ENCODE data around the gene SHISA7.

Gene SHISA7

GRCh38 chr19:55444646-55445045, 1.5 kb upstream of the SHISA7 start:
- no peak for DNase-seq

GRCh38 chr19:55443824-55444480, 852 bp upstream of the SHISA7 start:
- no peak for DNase-seq

GRCh38 chr19:55442372-55442961, 633 bp downstream of the SHISA7 start:
- no peak for DNase-seq

DNA sequence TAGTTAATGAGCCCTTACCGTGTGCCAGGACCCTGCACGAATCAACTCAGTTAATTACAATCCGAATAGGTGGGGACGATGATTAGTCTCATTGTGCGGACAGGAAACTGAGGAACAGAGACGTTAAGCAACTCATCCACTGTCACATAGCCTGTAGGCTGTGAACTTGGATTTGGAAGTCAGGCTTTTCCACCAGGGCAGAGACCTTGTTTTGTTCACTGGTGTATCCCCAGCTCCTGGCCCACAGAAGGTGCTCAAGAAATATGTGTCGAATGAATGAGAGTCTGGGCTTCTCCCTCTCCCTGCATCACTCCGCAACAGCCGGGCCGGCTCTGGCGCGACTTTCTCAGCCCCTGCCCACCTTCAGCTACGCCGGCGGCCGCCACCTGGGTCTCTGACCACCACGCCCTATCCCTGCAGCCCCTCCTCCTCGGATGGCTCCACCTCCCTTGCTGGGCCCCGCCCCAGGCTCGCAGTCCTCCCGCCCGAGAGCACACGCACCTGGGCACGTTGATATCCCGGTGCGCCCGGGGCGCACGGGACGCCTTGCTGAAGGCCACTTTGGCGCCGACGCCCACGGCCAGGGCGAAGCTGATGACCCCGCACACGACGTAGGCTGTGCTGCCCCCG, 1.3 kb downstream of the SHISA7 start:
- no peak for DNase-seq

- DNase-seq, result no peak
Observed at GRCh38 chr19:55441319-55441691, 1.8 kb downstream of the SHISA7 start.

GRCh38 chr19:55440411-55441105, 2.5 kb downstream of the SHISA7 start:
- DNase-seq, result no peak

DNA sequence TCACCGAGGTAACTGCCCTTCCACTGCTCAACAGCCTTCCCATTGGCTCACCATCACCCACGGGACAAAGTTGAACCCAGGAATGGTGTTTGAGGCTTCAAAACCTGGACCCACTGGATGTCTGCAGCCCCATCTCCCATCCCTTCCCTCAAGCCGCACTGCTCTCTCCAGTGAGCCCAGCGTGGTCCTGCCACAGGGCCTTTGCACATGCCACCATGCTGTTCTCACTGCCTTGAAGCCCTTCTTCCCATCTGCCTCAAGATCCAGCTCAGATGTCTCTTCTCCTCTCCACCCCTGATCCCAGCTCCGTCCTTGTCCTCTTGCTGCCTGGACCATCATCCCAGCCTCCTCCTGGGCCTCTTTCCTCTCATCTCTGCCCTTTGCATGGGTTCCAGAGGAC, 4.0 kb downstream of the SHISA7 start:
- no peak for DNase-seq

GRCh38 chr19:55437410-55437809, 5.7 kb downstream of the SHISA7 start:
- no peak for DNase-seq

DNA sequence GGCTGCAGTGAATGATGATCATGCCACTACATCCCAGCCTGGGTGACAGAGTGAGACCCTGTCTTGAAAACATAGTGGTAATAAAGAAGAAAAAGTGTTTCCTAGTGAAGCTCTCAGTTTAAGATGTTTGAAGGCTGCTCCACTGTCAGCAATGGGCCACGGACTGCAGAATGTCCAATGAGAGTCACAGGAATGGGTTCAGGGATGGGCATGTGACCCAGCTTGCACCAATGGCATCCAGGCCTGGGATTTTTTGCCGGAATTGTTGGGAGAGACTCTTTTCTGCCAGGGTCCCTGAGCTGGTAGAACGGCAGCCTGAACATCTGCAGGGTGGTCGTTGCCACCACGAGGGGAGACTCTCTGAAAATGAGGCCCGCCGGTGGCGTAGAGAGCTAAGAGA, 6.3 kb downstream of the SHISA7 start:
- DNase-seq, result no peak

- no peak for DNase-seq
Observed at GRCh38 chr19:55435020-55435419, 8.1 kb downstream of the SHISA7 start.

DNA sequence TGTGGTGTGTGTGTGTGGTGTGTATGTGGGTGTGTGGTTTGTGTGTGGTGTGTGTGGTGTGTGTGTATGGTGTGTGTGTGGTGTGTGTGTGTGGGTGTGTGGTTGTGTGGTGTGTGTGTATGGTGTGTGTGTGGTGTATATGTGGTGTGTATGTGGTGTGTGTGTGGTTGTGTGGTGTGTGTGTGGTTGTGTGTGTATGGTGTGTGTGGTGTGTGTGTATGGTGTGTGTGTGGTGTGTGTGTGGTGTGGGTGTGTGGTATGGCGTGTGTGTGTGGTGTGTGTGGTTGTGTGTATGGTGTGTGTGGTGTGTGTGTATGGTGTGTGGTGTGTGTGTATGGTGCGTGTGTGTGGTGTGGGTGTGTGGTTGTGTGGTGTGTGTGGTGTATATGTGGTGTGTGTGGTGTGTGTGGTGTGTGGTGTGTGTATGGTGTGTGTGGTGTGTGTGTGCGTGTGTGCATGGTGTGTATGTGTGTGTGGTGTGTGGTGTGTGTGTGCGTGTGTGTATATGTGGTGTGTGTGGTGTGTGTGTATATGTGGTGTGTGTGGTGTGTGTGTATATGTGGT, 8.7 kb downstream of the SHISA7 start:
- DNase-seq, result no peak

- DNase-seq, result no peak
Observed at GRCh38 chr19:55433292-55433691, 9.8 kb downstream of the SHISA7 start.

- no peak for DNase-seq
Observed at GRCh38 chr19:55432241-55432959, 10.7 kb downstream of the SHISA7 start.

DNA sequence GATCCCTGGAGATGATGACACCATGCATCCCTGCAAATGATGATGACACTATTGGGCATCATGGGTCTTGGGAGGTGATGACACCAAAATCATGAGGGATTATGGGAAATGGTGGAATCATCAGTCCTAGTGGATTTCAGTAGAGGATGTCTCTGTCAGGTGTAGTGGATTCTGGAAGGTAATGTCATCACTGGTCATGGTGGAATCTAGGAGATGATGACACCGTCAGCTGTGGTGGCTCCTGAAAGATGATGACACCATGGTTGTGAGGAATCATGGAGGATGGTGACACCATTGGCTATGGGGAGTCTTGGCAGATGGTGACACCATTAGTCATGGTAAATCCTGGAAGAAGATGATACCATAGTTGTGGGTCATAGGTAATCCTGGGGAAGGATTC, 11.9 kb downstream of the SHISA7 start:
- no peak for DNase-seq

DNA sequence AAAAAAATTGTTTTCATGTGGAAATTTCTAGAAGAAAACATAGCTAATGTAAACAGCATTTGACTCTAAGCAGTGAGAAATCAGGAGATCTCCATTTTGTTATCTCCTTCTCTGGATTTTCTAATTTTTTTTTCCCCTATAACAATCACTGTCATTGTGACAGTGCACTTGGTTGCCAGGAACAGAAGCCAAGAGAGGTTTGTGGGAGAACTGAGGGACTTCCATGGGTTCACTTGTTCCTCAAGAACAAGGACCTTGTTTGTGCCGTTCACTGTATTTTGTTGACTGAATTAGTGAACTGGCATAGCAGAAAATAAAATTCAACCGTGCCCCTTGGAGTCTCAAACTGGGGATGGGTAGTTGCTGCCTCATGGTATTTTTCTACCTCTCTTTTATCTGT, 17.1 kb downstream of the SHISA7 start:
- no peak for DNase-seq

GRCh38 chr19:55424518-55424917, 18.6 kb downstream of the SHISA7 start:
- DNase-seq, result no peak

DNA sequence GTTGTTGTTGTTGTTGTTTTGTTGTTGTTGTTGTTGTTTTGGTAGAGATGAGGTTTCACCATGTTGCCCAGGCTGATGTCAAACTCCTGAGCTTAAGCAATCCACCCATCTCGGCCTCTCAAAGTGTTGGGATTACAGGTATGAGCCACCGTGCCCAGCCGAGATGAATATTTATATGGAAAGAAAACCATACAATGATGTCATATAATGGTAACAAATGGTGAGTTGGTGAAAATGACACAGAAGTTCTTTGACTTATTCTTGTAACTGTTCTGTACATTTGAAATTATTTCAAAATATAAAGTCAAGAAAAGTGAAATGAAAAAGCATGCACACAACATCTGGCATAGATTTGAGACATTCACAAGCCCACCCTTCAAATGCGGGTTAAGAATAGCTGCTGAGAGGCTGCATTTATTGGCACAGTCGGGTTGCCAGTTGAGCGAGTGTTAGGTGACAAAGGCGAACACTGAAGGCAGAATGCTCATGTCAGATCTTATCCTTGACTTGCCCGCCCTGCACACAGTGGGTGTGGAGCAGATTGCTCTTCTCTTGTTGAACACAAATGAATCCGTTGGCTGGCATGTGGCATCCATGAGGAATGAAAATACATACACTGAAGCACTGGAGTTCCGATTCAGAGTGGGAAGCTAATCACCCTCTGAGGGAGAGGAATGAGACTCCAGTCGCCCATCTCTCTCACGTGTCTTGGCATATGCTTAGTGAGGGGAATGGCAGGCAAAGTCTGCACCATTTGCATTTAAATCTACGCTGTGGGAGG, 19.7 kb downstream of the SHISA7 start:
- no peak for DNase-seq

GRCh38 chr19:55421281-55421680, 21.8 kb downstream of the SHISA7 start:
- peak; percentile 34 for DNase-seq

DNA sequence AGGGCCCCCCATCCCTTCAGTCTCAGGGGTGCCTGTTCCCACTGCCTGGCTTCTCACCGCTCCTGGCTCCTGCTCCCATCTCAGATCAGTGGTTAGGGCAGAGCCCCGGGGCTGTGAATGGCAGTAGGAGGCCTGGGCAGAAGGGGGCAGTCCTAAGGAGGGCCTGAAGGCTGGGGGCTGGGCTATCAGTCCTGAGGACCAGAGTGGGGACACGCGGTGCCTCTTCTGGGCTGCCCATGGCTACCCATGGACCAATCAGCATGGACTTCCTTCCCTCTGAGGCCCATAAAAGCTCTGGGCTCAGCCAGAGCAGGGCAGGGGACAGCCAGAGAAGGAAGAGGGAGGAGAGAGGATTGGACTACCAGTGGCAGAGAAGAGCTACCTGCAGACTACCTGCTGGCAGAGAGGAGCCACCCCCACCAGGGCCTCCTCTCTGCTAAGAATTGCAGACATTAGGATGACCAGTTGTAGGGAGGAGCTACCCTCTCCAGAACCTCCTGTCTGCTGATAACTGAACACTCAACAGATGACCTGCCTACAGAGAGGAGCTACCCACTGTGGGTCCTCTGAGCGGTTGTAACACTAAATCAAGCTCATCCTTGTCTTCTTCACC, 23.4 kb downstream of the SHISA7 start:
- DNase-seq, result no peak

- DNase-seq, result no peak
Observed at GRCh38 chr19:55419103-55419502, 24.0 kb downstream of the SHISA7 start.

DNA sequence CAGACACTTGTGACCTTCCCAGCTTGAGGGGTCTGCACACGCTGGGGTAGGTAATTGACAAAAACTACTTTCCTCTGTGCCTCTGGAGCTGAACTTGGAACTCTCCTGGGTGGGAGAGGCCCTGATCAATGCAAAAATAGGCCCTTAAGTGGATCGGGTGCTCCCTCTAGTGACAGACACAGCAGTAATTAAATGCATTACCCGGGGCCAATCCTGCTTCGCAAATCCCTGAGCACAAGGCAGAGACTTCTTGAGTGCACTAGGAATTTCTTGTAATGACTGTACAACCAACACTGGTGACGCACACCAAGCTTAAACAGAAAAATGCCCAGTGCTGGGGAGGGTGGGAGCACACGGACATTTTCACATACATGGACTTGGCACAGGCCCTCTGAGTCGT, 24.9 kb downstream of the SHISA7 start:
- peak; percentile 43 for DNase-seq

GRCh38 chr19:55410168-55410567, 32.9 kb downstream of the SHISA7 start:
- no peak for DNase-seq

All from activated T-cell treated with anti-CD3 and anti-CD28 coated beads, Interleukin-2, amount 50 U/mL, for 1 hour (primary cell).